Hepatocyte (in vitro differentiated cells): ENCODE results near the gene CTPS2. TPM values are rescaled to one million over a fixed set of nuclear protein-coding genes. Genes with fewer than 3 reads are reported as not detected.

Source experiments
- DNase-seq: peaks from one replicate; pipeline ENCODE4 v3.0.0-alpha.2; 2016; ENCODE audit warnings: low spot score
- H2AFZ ChIP-seq: fragments of 200-600 bp; sonication (generic); 2 replicates; pipeline ENCODE4 v1.6.0; 2016; ENCODE audit warnings: antibody characterized with exemption, mild to moderate bottlenecking
- H3K27ac ChIP-seq: fragments of 200-600 bp; sonication (generic); 2 replicates; pipeline ENCODE4 v1.5.1; 2016; ENCODE audit warnings: mild to moderate bottlenecking
- H3K27me3 ChIP-seq: fragments of 200-600 bp; sonication (generic); 2 replicates; pipeline ENCODE4 v1.6.1; 2016
- H3K36me3 ChIP-seq: fragments of 200-600 bp; sonication (generic); replicated peaks from 2 replicates; pipeline ENCODE4 v1.5.1; 2016; ENCODE audit warnings: low read depth; ENCODE audit not compliant: insufficient read depth
- H3K4me1 ChIP-seq: fragments of 200-600 bp; sonication (generic); 2 replicates; pipeline ENCODE4 v1.5.1; 2016; ENCODE audit warnings: mild to moderate bottlenecking, moderate library complexity; ENCODE audit not compliant: insufficient read depth
- H3K4me2 ChIP-seq: fragments of 200-600 bp; sonication (generic); 2 replicates; pipeline ENCODE4 v1.6.0; 2016
- H3K4me3 ChIP-seq: fragments of 200-600 bp; sonication (generic); 2 replicates; pipeline ENCODE4 v1.5.1; 2016; ENCODE audit warnings: mild to moderate bottlenecking
- H3K79me2 ChIP-seq: fragments of 200-600 bp; sonication (generic); 2 replicates; pipeline ENCODE4 v1.6.0; 2017; ENCODE audit warnings: mild to moderate bottlenecking
- H3K9me2 ChIP-seq: fragments of 200-600 bp; sonication (generic); replicated peaks from 2 replicates; pipeline ENCODE4 v1.6.0; 2017; ENCODE audit warnings: mild to moderate bottlenecking; ENCODE audit not compliant: insufficient read depth
- H3K9me3 ChIP-seq: fragments of 200-600 bp; sonication (generic); 2 replicates; pipeline ENCODE4 v1.5.1; 2016; ENCODE audit warnings: low read depth, mild to moderate bottlenecking
- H4K20me1 ChIP-seq: fragments of 200-600 bp; sonication (generic); 2 replicates; pipeline ENCODE4 v1.6.0; 2016; ENCODE audit warnings: mild to moderate bottlenecking; ENCODE audit not compliant: insufficient read depth, poor library complexity, severe bottlenecking
- CTCF ChIP-seq: fragments of 200-600 bp; sonication (generic); IDR thresholded peaks from 2 replicates; pipeline ENCODE4 v1.5.1; 2016; ENCODE audit warnings: antibody characterized with exemption, mild to moderate bottlenecking; ENCODE audit not compliant: poor library complexity
- EZH2 ChIP-seq: fragments of 200-600 bp; sonication (generic); IDR thresholded peaks from 2 replicates; pipeline ENCODE4 v1.6.1; 2016; ENCODE audit warnings: antibody characterized with exemption, mild to moderate bottlenecking, borderline replicate concordance
- EZH2phosphoT487 ChIP-seq: fragments of 200-600 bp; sonication (generic); IDR thresholded peaks from one replicate; pipeline ENCODE4 v1.6.1; 2018; ENCODE audit warnings: antibody characterized with exemption, mild to moderate bottlenecking, low read depth, moderate library complexity; ENCODE audit not compliant: unreplicated experiment, severe bottlenecking
- WGBS: methylation state at CpG from one replicate; pipeline ENCODE4 v1.1.6; 2016; ENCODE audit warnings: low lambda C conversion rate; ENCODE audit errors: missing lambda C conversion rate; 5-methylcytosine and 5-hydroxymethylcytosine counted together
- polyA plus RNA-seq: library from polyadenylated mRNA; unstranded; fragments of >200 nt; fragmentation: Nextera tagmentation; extraction: Ambion mirVana; gene quantifications from 2 replicates; pipeline ENCODE4 v1.2.1, GENCODE V29; 2016
- total RNA-seq: library from RNA; depleted of rRNA; stranded (reverse); fragments of >200 nt; gene quantifications from 2 replicates; pipeline ENCODE4 v1.2.3, GENCODE V29; 2014

The CTPS2 gene
- total and polyA plus RNA-seq, 2 experiments from 2014 or later, result 26.2 to 55.7 TPM

DNA sequence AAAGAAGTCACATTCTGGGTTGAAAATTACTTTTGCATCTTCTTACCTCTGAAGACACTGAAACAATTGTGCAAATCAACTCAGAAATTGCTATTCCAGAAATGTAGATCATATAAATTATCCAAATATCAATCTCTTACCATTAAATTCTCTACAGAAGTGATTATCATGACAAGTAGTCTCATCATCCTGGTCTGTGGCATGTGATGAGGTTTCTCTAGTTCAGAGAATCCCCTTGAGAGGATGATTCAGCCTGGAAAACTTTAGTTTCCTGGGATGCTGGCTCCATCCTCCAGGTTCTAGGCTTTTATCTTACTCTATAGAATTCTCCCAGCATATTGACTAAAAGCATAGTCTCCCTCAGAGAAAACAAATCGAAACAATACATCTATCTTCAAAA, 138.7 kb downstream of the CTPS2 start:
- no peak overlapping the region for H3K4me3 ChIP-seq
- no peaks in the 10 kb centered on the region for H3K9me2 ChIP-seq
- WGBS, result 83% methylated on average over 1 of the region's 1 CpG
- H3K4me1 ChIP-seq, result peaks cover 6% of the 10 kb centered on the region
- H2AFZ ChIP-seq, result no peak overlapping the region
- TF ChIP-seq EZH2phosphoT487 (no peak), EZH2 (no peak), CTCF (no peak)
- no peaks in the 10 kb centered on the region for H3K27me3 ChIP-seq
- no peaks in the 10 kb centered on the region for H3K36me3 ChIP-seq
- no peak overlapping the region for H3K27ac ChIP-seq
- H3K79me2 ChIP-seq, result no peaks in the 10 kb centered on the region
- no peak overlapping the region for H3K4me2 ChIP-seq
- no peaks in the 10 kb centered on the region for H4K20me1 ChIP-seq
- no peak for DNase-seq
- H3K9me3 ChIP-seq, result no peaks in the 10 kb centered on the region

DNA sequence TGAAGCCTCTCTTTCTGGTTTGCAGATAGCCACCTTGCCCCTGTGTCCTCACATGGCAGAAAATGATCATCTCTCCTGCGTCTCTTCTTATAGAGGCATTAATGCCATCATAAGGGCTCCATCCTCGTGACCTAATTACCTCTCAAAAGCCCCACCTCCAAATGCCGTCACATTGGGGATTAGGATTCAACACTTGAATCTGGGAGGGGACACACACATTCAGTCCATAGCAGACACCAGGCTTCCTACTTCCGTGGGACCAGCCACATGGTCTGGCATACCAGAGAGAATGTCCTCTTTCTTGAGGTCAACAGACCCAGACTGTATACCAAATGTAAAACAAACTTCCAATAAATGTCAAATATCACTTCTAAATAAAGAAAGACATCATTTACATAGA, 144.8 kb downstream of the CTPS2 start:
- Histone ChIP-seq H3K36me3 (no peaks in the 10 kb centered on the region), H4K20me1 (no peaks in the 10 kb centered on the region), H3K27ac (no peak overlapping the region), H3K9me2 (no peaks in the 10 kb centered on the region), H2AFZ (no peak overlapping the region), H3K4me1 (no peaks in the 10 kb centered on the region), H3K27me3 (no peaks in the 10 kb centered on the region), H3K4me2 (no peak overlapping the region), H3K4me3 (no peak overlapping the region), H3K79me2 (no peaks in the 10 kb centered on the region), H3K9me3 (no peaks in the 10 kb centered on the region)
- whole genome bisulfite sequencing, result 89% methylated on average over 4 of the region's 4 CpGs
- no peak for DNase-seq
- TF ChIP-seq EZH2, result no peak
- TF ChIP-seq EZH2phosphoT487, result no peak
- no peak for TF ChIP-seq CTCF

DNA sequence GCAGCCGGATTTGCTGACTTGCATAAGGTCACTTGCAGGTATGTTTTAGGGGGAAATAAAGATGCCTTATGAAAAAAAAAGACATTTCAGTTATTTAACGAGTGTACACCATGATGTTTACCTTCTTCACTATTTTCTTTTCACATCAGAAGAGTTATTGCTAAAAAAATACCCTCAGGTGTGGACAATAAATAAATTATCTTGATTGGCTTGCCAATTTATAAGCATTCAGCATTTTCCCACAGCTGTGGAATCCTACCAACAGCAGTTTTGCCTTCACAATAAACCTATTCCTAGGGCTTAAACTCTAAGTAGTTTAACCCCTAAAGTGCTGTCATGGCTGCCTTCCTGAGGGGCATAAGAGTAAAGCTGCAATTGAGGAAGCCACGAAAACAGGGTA, 145.9 kb downstream of the CTPS2 start:
- H3K9me2 ChIP-seq, result no peaks in the 10 kb centered on the region
- H3K36me3 ChIP-seq, result no peaks in the 10 kb centered on the region
- 79% methylated on average over 3 of the region's 3 CpGs for WGBS
- H3K4me3 ChIP-seq, result no peak overlapping the region
- no peaks in the 10 kb centered on the region for H3K27me3 ChIP-seq
- DNase-seq, result no peak
- H3K79me2 ChIP-seq, result no peaks in the 10 kb centered on the region
- H3K9me3 ChIP-seq, result no peaks in the 10 kb centered on the region
- no peak overlapping the region for H3K27ac ChIP-seq
- no peak overlapping the region for H2AFZ ChIP-seq
- no peaks in the 10 kb centered on the region for H4K20me1 ChIP-seq
- no peak overlapping the region for H3K4me2 ChIP-seq
- no peaks in the 10 kb centered on the region for H3K4me1 ChIP-seq
- TF ChIP-seq EZH2, result no peak
- TF ChIP-seq CTCF, result no peak
- TF ChIP-seq EZH2phosphoT487, result no peak

DNA sequence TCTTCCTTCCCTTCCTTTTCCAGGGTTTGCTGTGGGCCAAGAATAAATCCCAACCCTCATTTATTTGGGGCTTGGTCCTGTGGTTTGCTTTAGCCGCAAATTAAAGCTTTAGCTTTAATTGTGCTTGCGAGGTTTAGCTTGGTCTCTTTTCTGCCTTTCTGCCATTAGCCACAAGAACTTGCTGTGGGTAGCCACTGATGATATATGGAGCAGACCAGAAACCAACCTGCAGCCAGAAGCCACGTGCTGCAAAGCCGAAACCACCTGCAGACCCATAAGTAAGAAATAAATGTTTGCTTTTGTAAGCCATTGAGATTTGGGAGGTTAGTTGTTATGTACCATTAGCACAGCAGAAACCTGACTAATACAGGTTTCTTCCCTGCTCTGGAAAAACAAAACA, 152.3 kb downstream of the CTPS2 start:
- Histone ChIP-seq H3K79me2 (no peaks in the 10 kb centered on the region), H3K27me3 (no peaks in the 10 kb centered on the region), H3K9me2 (no peaks in the 10 kb centered on the region), H3K4me1 (peaks cover 4% of the 10 kb centered on the region), H3K36me3 (no peaks in the 10 kb centered on the region), H2AFZ (no peak overlapping the region), H3K4me2 (no peak overlapping the region), H4K20me1 (no peaks in the 10 kb centered on the region), H3K27ac (no peak overlapping the region), H3K4me3 (no peak overlapping the region), H3K9me3 (no peaks in the 10 kb centered on the region)
- 93% methylated on average over 4 of the region's 4 CpGs for WGBS
- no peak for DNase-seq
- TF ChIP-seq EZH2 (no peak), CTCF (no peak), EZH2phosphoT487 (no peak)
